Activated T-cell treated with anti-CD3 and anti-CD28 coated beads, Interleukin-2, amount 50 U/mL, for 48 hours (primary cell): Measurements from ENCODE around the gene EIF3A.
"Not testable (repeated sequence)": the region's sequence is repeated elsewhere in the genome, so short reads cannot be mapped to it uniquely, and the experiment has no call there.

Source experiments
- DNase-seq, 2 experiments: peaks; one replicate each; pipeline ENCODE4 v3.0.0-alpha.2; 2020

Gene EIF3A

DNA sequence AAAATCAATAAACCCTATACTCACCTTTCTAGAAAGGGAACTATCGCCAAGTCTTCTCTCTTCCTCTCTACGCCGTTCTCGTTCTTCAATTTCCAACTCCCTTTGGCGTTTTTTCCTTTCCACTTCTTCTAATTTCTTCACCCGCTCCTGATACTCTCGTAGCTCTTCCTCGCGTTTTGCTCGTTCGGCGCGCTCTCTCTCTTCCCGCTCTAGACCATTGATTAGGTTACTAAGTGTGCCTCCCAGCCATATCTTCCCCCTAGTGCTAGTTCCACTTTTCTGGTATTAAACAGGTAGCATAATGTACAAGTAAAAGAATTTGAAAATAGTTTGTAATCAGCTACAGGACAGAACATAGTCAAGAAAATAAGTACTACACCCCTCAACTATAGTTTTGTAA lies 30.8 kb downstream of the EIF3A start:
- DNase-seq = no peak

DNA sequence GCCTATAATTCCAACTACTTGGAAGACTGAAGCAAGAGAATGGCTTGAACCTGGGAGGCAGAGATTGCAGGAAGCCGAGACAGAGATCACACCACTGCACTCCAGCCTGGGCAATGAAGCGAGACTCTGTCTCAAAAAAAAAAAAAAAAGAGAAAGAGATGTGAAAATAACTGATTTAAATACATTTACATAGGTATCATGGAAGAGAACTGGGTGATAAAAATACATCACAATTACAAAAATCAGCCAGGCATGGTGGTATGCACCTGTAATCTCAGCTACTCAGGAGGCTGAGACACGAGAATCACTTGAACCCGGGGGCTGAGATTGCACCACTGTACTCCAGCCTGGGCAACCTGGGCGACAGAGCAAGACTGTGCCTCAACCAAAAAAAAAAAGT lies 31.3 kb downstream of the EIF3A start:
- no peak for DNase-seq

DNA sequence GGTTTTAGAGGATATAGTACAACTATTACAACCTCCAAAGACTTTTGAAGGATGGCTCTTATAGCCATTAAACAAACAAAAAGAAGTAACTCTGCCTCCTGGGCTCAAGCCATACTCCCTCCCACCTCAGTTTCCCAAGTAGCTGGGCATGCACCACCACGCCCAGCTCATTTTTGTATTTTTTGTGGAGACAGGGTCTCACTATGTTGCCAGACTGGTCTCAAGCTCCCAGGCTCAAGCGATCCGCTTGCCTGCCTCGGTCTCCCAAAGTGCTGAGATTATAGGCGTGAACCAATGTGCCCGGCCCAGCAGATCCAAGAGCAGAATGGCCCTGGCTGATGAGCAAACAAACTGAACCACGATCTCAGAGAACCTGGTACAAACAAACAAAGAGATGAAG lies 35.1 kb downstream of the EIF3A start:
- DNase-seq = no peak

DNA sequence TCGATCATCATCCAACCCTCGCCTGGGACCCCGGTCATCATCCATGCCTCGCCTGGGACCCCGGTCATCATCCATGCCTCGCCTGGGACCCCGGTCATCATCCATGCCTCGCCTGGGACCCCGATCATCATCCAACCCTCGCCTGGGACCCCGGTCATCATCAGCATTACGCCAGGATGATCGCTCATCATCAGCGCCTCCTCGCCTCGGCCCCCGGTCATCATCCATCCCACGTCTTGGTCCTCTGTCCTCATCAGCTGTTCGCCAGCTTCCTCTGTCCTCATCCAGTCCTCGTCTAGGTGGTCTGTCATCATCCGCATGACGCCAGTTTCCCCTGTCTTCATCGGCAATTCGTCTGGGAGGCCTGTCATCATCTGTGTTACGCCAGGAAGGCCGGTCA lies 38.4 kb downstream of the EIF3A start:
- no peak for DNase-seq

DNA sequence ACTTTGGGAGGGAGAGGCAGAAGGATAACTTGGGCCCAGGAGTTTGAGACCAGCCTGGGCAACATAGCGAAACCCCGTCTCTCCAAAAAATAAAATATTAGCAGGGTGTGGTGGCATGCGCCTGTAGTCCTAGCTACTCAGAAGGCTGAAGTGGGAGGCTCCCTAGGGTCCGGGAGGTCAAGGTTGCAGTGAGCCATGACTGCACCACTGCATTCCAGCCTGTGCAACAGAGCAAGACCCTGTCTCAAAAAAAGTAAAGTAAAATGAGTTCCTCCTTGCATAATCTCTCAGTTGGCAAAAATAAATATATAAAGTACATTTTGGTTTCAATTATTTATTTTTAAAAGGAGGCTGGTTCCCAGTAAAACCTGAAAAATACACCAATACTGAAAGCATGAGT lies 39.3 kb downstream of the EIF3A start:
- no peak for DNase-seq

DNA sequence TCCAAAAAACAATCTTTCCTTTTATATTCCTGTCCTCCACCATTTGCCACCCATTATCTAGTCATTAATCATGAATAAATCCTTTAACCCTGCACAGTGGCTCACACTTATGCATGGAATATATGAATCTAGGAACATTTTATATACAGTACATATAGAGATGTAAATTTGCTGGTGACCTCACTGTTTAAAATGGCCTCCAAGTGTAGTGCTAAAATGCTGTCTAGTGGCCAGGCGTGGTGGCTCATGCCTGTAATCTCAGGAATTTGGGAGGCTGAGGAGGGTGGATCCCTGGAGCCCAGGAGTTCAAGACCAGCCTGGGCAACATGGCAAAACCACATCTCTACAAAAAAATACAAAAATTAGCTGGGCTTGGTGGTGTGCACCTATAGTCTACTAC lies 41.5 kb downstream of the EIF3A start:
- no peak for DNase-seq

DNA sequence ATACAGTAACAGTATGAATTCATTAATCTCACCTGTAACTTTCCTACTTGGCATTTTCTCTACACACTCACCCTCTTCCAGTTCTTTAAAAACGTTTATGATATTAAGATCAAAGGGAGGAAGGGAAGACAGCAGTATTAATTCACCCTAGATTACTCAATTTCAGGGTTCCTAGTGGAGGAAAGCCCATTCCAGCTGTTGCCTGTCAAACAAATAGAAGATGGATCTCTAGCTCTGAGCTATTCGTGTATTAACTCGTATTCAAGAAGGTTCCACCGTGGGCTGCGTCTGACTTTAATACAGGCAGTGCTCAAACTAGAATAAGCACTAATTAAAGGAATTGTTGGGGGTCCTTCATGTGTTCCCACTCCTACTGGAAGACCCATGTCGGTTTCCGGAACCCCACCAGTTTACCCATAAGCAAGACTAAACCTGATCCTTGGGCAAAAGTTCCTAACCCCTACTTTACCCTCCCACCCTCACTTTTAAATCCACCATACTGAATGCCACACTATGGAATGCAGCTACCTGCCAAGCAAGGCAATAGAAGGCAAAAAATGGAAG lies 49.0 kb downstream of the EIF3A start:
- DNase-seq = no peak

DNA sequence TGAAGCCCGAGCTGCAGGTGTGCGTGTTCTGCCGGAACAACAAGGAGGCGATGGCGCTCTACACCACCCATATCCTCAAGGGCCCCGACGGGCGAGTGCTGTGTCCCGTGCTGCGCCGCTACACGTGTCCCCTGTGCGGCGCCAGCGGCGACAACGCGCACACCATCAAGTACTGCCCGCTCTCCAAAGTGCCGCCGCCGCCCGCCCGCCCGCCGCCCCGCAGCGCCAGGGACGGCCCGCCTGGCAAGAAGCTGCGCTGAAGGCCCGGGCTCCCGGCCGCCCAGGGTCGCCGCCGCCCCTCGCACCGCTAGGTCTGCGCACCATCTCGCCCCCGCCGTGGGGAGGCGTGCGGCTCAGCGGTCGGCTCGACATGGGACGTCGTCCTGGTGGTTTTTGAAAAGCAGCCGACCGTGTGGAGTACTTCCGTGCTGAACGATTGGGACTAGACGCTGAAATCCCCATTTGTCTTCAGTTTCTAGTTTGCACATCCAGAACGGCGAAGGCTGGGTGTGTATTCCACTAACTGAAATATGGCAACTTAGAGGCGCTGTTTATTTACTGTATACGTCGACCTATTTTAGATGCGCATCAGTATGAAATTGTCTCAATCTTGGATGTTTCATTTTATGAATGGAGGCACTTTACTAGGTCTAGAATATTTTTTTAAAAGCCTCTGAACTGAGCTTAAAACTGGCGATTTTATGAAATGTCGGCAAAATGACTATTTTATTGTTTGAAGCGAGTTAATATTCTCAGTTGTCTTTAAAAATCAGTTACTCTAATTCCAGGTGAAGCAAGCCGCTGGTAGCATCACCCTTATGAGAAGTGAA lies 50.0 kb downstream of the EIF3A start:
- peak; percentile 65 to 73 for DNase-seq

DNA sequence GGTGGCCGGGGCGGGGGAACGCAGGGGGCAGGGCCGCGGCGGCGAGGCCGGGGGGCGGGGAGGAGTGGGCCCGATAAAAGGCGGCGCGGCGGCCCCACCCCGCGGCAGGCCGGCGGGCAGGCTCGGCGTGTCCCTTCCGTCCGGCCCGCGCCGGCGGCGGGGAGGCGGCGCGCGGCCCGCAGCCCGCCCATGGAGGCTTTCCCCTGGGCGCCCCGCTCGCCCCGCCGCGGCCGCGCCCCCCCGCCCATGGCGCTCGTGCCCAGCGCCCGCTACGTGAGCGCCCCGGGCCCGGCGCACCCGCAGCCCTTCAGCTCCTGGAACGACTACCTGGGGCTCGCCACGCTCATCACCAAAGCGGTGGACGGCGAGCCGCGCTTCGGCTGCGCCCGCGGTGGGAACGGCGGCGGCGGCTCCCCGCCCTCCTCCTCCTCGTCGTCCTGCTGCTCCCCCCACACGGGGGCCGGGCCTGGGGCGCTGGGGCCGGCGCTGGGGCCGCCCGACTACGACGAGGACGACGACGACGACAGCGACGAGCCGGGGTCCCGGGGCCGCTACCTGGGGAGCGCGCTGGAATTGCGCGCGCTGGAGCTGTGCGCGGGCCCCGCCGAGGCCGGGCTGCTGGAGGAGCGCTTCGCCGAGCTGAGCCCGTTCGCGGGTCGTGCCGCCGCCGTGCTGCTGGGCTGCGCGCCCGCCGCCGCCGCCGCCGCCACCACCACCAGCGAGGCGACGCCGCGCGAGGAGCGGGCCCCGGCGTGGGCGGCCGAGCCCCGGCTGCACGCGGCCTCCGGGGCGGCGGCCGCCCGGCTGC lies 50.8 kb downstream of the EIF3A start, which contains the start of gene NANOS1:
NANOS1 (plus strand) TSS at position 102 of the 808 bp plus-strand sequence; CDS start at position 190, 88 bp downstream.
- peak; percentile 47 to 60 for DNase-seq

DNA sequence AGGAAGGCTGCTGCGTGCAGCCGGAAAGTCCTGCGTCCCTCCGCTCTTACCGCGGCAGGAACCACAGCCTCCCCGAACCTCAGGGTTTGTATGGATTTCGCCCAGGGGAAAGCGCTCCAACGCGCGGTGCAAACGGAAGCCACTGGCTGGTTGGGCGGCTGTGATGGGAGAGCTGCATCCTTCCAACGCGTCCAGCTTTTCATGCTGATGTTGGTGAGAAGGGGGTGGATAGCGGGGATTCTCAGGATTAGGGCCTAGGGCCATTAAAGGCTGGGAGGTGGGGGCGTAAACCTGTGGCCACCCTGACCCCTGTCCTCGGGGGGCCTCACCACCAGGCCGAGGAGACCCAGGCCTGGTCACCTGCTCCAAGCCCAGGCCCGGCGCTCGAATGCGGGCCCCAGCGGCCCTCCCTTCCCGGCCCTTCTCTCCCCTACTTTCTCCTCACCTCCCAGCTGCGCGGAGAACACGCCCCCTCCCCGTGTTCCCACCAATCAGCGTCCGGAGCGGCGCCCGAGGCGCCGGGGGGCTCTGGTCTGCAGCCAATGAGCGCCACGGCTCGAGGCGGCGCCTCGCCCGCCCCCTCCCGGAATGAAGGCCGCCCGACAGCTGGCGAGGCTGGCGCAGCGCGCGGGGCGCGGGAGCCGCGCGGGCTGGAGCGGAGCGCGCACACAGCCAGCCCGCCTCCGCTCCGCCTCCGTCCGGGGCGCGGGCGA lies 51.6 kb downstream of the EIF3A start:
- peak; percentile 85 to 87 for DNase-seq

DNA sequence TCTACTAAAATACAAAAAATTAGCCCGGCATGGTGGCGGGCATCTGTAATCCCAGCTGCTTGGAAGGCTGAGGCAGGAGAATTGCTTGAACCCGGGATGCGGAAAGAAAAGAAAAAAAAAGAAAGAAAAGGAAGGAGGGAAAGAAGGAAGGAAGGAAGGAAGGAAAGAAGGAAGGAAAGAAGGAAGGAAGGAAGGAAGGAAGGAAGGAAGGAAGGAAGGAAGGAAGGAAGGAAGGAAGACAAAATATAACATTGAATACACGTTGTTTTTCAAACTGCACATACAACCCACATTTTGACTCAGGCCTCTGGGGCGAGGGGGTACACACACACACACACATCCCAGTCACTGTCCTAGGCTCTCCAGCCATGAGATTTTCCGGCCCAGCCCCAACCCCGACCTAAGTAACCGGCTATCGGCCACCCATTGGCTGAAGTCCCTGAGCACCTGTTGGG lies 52.1 kb downstream of the EIF3A start:
- not testable (repeated sequence) for DNase-seq

DNA sequence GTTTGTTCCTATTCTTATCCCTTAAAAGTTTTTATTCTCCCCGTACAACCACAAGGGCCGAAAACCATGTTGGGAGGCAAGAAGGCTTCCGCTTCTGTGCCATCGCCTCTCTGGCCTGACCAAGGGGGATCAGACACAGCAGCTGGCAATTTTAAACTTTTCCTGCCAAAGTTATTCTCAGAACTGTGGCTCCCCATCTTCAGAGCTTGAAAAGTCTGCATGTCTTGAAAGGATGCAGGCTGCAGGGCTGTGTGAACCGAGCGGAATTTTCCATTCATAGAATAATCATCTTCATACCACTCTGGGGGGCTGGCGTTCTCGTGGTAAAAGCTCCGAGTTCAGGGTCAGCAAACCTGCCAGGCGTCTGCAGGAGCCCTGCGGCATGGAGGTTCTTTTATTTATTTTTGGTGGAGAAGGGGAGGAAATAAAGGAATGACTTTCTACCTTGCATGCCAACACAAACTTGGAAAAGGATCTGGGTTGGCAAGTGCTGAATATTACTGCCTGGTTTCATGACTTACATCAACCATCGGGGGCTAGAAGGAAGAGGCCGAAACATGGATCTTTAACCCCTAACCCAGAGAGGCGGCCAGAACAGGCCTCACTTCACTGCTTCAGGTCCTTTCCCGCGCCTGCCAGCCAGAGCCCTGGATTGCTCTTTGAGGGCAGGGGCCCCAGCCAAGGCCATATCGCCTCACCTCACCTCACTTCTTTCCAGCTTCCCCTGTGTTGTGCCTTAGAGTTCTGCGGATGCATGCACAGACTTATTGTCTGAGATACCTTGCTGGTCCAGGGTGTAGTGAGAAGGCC lies 54.1 kb downstream of the EIF3A start:
- DNase-seq = no peak

DNA sequence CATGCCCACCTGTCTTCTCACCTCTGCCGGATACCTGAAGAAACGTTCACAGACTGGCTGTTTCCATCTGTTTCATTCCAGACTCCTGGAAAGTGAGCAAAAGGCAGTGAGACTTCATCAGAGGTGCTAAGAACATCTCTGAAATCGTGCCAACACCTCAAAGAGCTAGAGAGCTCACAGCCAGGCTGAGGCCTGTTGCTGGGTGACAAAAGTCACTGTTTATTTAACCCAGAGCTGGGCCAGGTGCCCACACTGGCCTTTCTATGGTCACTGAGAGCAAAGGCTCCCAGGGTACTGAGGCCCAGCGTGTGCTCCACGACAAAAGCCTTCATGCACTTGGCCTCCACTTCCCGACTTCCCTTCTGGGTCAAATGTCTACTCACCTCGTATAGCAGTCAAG lies 54.8 kb downstream of the EIF3A start:
- no peak for DNase-seq

DNA sequence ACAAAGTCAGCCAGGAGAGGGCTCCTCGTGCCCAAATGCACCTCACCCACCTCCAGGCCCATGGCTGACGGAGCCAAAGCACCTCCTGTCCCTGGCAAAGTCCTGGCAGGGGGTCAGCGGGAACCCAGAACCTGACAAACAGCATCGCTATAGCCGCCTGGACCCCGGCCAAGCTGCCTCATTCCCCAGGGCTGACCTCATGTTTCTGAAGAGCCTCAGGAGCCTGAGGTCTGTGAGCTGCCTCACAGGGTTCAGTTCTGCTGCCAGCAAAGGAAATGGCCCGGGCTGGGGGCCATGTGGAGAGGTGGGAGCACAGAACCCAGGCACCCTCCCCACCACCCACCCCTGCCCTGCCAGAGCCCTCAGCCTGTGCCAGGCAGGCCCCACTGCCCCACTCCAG lies 55.3 kb downstream of the EIF3A start:
- DNase-seq = no peak

DNA sequence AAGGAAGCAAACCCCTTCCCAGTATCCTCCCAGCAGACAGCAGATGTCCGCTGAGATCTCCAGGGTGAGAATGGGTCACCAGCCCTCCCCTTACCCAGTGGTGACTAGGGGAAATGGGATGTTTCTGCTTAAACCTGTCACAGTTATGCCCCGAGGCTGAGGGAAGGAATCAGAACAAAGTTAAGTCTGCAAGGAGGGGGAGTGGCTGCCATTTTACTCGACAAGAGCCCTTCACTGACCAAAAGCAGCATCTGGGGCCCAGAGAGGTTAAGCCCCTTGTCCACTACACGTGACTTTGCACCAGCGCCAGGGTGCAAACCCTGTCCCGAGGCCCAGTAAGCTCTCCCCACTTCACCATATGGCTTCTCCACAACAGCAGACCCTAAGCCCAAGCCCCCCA lies 55.7 kb downstream of the EIF3A start:
- DNase-seq = no peak

DNA sequence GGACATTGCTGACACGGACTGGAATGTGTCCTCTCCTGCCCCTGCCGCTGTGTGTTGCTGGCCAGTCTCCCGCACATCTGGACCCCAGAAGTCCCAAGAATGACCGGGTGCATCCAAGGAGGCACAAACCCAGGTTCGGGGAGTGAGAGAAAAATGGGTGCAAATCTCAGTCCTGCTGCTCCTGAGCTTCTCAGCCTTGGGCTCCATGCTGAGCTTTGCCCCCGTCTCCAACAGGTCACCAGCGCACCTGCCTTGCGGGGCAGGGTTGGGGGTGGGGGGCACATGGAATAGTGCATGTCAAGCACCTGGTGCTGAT lies 57.1 kb downstream of the EIF3A start:
- DNase-seq = no peak

DNA sequence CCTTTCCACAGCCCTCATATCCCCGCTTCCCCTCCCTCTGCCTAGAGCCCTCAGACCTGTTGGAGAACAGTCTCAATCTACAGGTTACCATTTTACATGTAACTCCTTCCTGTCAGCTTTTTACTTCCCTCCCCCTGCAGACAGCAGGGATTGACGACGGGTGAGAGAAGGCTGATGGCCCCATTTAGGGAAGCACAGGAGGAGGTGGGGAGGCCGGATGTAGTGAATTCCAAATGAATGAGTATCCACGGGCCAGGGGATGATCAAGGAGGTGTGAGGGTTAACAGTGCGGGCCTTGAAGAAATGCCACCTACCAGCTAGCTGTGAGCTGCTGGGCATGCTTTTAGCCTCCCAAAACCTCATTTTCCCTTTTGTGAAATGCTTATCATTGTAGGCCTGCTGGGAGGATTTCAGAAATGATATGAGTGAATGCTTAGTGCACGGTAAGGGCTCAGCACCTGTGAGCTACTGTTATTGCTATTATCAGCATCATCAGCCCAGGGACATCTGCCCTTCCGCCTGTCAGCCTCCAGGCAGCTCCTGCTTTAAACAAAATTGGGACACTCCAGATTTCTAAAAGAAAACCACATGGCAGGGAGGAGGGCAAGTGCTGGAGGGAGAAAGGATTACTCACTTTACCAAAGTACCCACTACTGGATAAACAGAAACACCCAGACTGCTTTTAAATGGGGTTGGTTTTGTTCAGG lies 57.6 kb downstream of the EIF3A start:
- no peak for DNase-seq

DNA sequence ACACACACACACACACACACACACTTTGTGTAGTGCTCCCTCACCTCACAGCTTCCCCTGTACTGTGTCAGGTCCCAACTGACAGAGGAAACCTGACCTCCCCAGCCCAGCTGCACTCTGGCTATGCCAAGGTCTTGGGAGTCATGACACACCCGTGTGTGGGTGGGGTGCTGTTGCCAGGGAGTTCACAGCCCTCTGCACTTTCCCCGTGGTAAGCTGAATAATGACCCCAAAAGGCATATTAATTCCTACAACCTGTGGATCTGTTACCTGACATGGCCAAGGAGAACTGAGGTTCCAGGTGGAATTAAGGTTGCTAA lies 60.0 kb downstream of the EIF3A start:
- peak in 1 of 2 experiments; percentile 49 for DNase-seq

DNA sequence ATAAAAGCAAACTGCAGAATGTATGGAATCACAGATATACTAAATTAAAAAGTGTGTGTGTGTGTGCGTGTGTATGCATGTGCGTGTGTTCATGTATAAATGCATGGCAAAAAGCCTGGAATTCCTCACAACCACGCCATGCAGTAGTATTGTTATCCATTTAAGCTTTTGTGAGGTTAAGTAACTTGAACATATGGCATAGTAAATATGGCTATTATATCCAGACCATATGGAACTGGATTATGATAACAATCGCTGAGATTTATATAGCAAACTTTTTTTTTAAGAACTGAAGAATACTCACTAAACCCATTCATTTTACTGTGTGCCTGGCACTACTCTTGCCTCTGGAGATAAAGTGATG lies 73.4 kb downstream of the EIF3A start:
- DNase-seq = no peak

DNA sequence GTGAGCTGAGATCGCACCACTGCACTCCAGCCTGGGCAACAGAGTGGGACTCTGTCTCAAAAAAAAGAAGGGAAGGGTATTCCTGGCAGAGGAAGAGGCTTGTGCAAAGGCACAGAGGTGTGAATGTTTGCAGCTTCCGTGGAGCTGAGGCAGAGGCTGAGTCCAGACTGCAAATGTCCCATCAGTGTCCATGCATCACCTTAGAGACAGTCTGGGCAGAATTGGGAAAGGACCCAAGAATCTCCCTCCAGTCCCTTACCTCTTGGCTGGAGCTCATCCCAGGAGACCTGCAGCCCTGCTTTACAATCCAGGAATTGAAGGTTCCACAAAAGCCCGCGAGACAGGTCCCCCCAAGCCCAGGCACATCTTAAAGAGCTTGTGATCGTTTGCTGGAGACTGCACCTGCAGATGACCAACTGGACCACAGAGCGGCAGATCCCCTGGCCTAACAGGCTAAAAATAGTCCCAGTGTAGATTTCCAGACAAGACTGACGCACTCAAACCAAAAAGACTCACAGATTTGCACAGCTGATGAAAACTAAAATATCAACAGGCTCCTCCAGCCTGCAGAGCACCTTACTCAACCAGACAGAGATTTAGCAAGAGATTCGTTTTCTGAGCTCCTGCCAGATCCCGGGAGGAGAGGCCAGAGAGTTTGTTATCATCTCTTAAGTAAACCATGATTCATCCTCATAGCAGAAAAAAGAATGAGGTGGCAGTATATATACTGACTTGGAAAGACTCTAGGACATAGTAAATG lies 74.0 kb downstream of the EIF3A start:
- DNase-seq = no peak
